Measurements from ENCODE around the gene SLC25A31. TPM values are rescaled to one million over a fixed set of nuclear protein-coding genes. Genes with fewer than 3 reads are reported as not detected.

The SLC25A31 gene
- total and polyA plus RNA-seq, 3 donors from 2014 or later: 23.4 to 92.2 (median 28.1) TPM

GRCh38 chr4:127708985-127709384 lies 21.2 kb upstream of the SLC25A31 start:
- no peaks in the 10 kb centered on the region for H3K27me3 ChIP-seq
- H3K4me1 ChIP-seq: peaks cover 6% of the 10 kb centered on the region
- peak; percentile 36 for DNase-seq
- H3K9me3 ChIP-seq: no peaks in the 10 kb centered on the region
- no peak overlapping the region for H3K4me3 ChIP-seq
- WGBS, 2 donors: 28 to 34% methylated on average over 5 of the region's 5 CpGs
- no peak overlapping the region for H3K27ac ChIP-seq
- intact Hi-C loops (cut with DNase I; ENCODE audit: low total_unique reads): no loop called here
- TF ChIP-seq CTCF (IDR thresholded peaks at IDR 0.05) (no peak), POLR2A (IDR thresholded peaks at IDR 0.05) (no peak)
- no peaks in the 10 kb centered on the region for H3K36me3 ChIP-seq (ENCODE audit: low read depth, missing control alignments)

- intact Hi-C loops (cut with DNase I; ENCODE audit: low total_unique reads): no loop called here
- no peak overlapping the region for H3K4me3 ChIP-seq
- TF ChIP-seq CTCF (IDR thresholded peaks at IDR 0.05) (no peak), POLR2A (IDR thresholded peaks at IDR 0.05) (no peak)
- DNase-seq: no peak
- H3K9me3 ChIP-seq: no peaks in the 10 kb centered on the region
- WGBS, 2 donors: 58 to 59% methylated on average over 3 of the region's 3 CpGs
- peaks cover 6% of the 10 kb centered on the region for H3K4me1 ChIP-seq
- H3K27ac ChIP-seq: no peak overlapping the region
- H3K36me3 ChIP-seq (ENCODE audit: low read depth, missing control alignments): no peaks in the 10 kb centered on the region
- H3K27me3 ChIP-seq: no peaks in the 10 kb centered on the region
Observed at GRCh38 chr4:127709456-127709855, 20.7 kb upstream of the SLC25A31 start.

DNA sequence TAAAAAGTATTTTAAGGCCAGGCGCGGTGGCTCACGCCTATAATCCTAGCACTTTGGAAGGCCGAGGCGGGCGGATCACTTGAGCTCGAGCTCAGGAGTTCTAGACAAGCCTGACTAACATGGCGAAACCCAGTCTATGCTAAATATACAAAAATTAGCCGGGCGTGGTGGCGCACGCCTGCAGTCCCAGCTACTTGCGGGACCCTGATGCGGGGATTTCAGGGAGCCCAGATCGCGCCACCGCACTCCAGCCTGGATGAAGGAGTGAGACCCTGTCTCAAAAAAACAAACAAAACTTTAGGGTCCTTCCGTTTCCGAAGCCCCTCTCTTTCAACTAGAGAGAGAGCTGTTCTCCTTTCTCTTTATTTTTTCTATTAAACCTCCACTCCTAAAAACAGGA lies 1.2 kb downstream of the SLC25A31 start:
- no peaks in the 10 kb centered on the region for H3K36me3 ChIP-seq (ENCODE audit: low read depth, missing control alignments)
- no peak for DNase-seq
- 68 to 80% methylated on average over 19 of the region's 19 CpGs for WGBS, 2 donors
- H3K9me3 ChIP-seq: no peaks in the 10 kb centered on the region
- no peak for TF ChIP-seq CTCF (IDR thresholded peaks at IDR 0.05)
- no peak for TF ChIP-seq POLR2A (IDR thresholded peaks at IDR 0.05)
- intact Hi-C loops (cut with DNase I; ENCODE audit: low total_unique reads): loop anchor here (5.0 kb wide), 1 partner anchor 129 kb away; no protein-coding TSS in a partner anchor
- H3K27me3 ChIP-seq: no peaks in the 10 kb centered on the region
- H3K27ac ChIP-seq: no peak overlapping the region
- peak overlapping the region in 1 of 2 donors; percentile 61 for H3K4me3 ChIP-seq
- no peaks in the 10 kb centered on the region for H3K4me1 ChIP-seq

DNA sequence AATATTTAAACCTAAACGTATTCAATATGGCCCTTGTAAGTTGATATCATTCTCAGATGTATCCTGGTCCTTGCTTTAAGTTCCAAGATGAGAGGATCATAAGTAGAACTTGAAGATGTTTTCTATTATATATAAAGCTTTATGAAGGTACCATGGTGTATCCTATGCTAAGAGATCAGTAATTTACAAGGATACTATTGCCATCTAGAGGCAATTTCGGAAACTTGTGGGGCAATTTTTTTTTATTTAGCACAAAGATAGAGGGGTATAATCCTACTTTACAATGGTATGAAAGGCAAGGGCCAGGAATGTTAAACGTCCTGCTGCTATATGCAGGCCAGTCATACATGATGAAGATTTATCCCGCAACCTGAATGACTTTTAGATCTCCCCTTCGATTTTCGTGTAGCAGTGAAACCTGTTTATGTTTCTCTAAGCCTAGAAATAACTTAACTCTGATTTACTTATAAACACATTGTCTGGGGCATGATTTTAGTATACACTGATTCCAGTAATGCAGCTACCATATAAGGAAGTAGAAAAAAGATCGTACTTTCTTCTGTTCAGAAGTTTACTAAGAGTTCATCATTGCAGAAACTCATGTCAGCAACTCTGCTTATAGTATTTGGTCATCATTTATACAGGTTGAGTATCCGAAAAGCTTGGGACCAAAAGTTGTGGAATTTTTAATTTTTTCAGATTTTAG lies 2.6 kb downstream of the SLC25A31 start:
- TF ChIP-seq POLR2A (IDR thresholded peaks at IDR 0.05) (no peak), CTCF (IDR thresholded peaks at IDR 0.05) (peak in 2 of 3 experiments; percentile 19 to 48)
- Histone ChIP-seq H3K27ac (no peak overlapping the region), H3K27me3 (no peaks in the 10 kb centered on the region), H3K4me1 (no peaks in the 10 kb centered on the region), H3K36me3 (ENCODE audit: low read depth, missing control alignments) (no peaks in the 10 kb centered on the region), H3K4me3 (no peak overlapping the region), H3K9me3 (no peaks in the 10 kb centered on the region)
- WGBS, 2 donors: 17 to 22% methylated on average over 8 of the region's 8 CpGs
- intact Hi-C loops (cut with DNase I; ENCODE audit: low total_unique reads): loop anchor here (5.0 kb wide), 1 partner anchor 130 kb away; no protein-coding TSS in a partner anchor
- no peak for DNase-seq

DNA sequence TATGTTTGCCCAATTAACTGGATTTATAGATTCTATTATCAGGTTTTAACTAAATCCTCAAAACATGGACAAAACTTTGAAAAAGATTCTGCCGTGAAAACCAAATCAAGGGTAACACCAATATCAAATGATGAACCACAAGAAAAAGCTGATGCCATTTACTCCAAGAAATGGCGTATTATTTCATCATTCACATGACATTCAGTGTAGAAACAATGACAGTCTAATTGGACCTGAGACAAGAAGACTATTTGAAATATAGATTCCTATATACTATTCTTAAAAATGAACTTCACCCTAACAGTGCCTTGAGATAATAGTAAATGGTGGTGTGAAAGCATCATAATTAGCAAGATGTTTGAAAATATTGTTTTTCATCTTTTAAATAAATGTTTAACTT lies 4.8 kb downstream of the SLC25A31 start:
- WGBS, 2 donors: 74 to 86% methylated on average over 2 of the region's 2 CpGs
- H3K27me3 ChIP-seq: no peaks in the 10 kb centered on the region
- TF ChIP-seq CTCF (IDR thresholded peaks at IDR 0.05): no peak
- no peak overlapping the region for H3K4me3 ChIP-seq
- no peaks in the 10 kb centered on the region for H3K9me3 ChIP-seq
- H3K4me1 ChIP-seq: no peaks in the 10 kb centered on the region
- no peak for DNase-seq
- no peak overlapping the region for H3K27ac ChIP-seq
- intact Hi-C loops (cut with DNase I; ENCODE audit: low total_unique reads): loop anchor here (5.0 kb wide), 1 partner anchor 133 kb away; no protein-coding TSS in a partner anchor
- no peaks in the 10 kb centered on the region for H3K36me3 ChIP-seq (ENCODE audit: low read depth, missing control alignments)

Data from testis (tissue), 3 donors.